Endothelial cell of umbilical vein (primary cell): ENCODE results near the gene ADIRF. TPM values are rescaled to one million over a fixed set of nuclear protein-coding genes. Genes with fewer than 3 reads are reported as not detected.

Experiments used
- BruUV-seq: library from RNA; stranded (reverse); fragments of 400-500 nt; replicated peaks from 2 replicates; lab custom pipeline; 2021; lab: Mats Ljungman, UMichigan
- CTCF ChIA-PET: fragments of 300-600, 350-600 bp; sonication (Branson Sonifier 250); formaldehyde crosslinking; loops from one replicate; lab custom pipeline; 2021; ENCODE audit warnings: antibody characterized with exemption, inconsistent platforms; lab: Charles Lee
- POLR2A ChIA-PET: fragments of 300-600, 350-600 bp; sonication (Branson Sonifier 250); formaldehyde crosslinking; loops from one replicate; lab custom pipeline; 2021; ENCODE audit warnings: antibody characterized with exemption, inconsistent platforms; lab: Charles Lee
- DNase-seq: peaks from one replicate; pipeline ENCODE4 v3.0.0-alpha.2; 2011; ENCODE audit warnings: low read depth, low spot score
- FAIRE-seq: peaks from 2 replicates; lab custom pipeline; 2011; peaks lifted over from hg19 to GRCh38; lab: Jason Lieb, UNC
- H2AFZ ChIP-seq: 2 replicates; pipeline ENCODE4 v1.6.0; 2012; ENCODE audit warnings: low read depth, low read length, control low read depth, inconsistent platforms
- H3K27ac ChIP-seq: 2 replicates; pipeline ENCODE4 v1.5.1; 2011; ENCODE audit warnings: low read depth, mild to moderate bottlenecking, control low read depth, low read length, moderate library complexity; ENCODE audit not compliant: insufficient read depth
- H3K27me3 ChIP-seq, 2 experiments: 2 replicates each; pipeline versions ENCODE4 v1.6.0 to v1.6.1; 2011; ENCODE audit warnings: low read length in 2 of 2, mixed read lengths in 1 of 2; ENCODE audit not compliant: control insufficient read depth in 2 of 2, insufficient read depth in 2 of 2
- H3K36me3 ChIP-seq, 2 experiments: 2 replicates in 1 of 2; 3 replicates in 1 of 2; pipeline ENCODE4 v1.5.1; 2011; ENCODE audit warnings: low read length in 2 of 2, mild to moderate bottlenecking in 1 of 2, moderate library complexity in 1 of 2; ENCODE audit not compliant: control insufficient read depth in 2 of 2, insufficient read depth in 2 of 2; ENCODE audit errors: extremely low read depth in 1 of 2
- H3K4me1 ChIP-seq: 3 replicates; pipeline ENCODE4 v1.5.1; 2011; ENCODE audit warnings: mild to moderate bottlenecking, low read length; ENCODE audit not compliant: control insufficient read depth, insufficient read depth; ENCODE audit errors: extremely low read depth
- H3K4me2 ChIP-seq: 2 replicates; pipeline ENCODE4 v1.6.1; 2011; ENCODE audit warnings: low read length, control low read depth, mixed read lengths; ENCODE audit not compliant: insufficient read depth
- H3K4me3 ChIP-seq, 3 experiments: fragments of 200-600 bp in 1 of 3; sonication (generic), shearing (Covaris generic) in 1 of 3; replicated peaks in 1 of 3; 2 replicates each; pipeline ENCODE4 v1.5.1; 2011 to 2016; ENCODE audit warnings: control low read depth in 3 of 3, low read length in 3 of 3, mild to moderate bottlenecking in 2 of 3, inconsistent platforms in 1 of 3, low read depth in 1 of 3, moderate library complexity in 1 of 3; ENCODE audit not compliant: insufficient read depth in 1 of 3
- H3K79me2 ChIP-seq: 2 replicates; pipeline ENCODE4 v1.6.0; 2012; ENCODE audit warnings: low read length, inconsistent platforms; ENCODE audit not compliant: control insufficient read depth, insufficient read depth
- H3K9ac ChIP-seq: replicated peaks from 2 replicates; pipeline ENCODE3; 2011; ENCODE audit warnings: low read length, control low read depth; ENCODE audit not compliant: insufficient read depth; ENCODE audit errors: extremely low read depth
- H3K9me1 ChIP-seq: replicated peaks from 3 replicates; pipeline ENCODE4 v1.6.0; 2011; ENCODE audit warnings: mild to moderate bottlenecking, low read length; ENCODE audit not compliant: control insufficient read depth, insufficient read depth; ENCODE audit errors: extremely low read depth
- H3K9me3 ChIP-seq: replicated peaks from 2 replicates; pipeline ENCODE4 v1.5.1; 2012; ENCODE audit warnings: low read length, inconsistent platforms; ENCODE audit not compliant: control insufficient read depth, insufficient read depth
- H4K20me1 ChIP-seq: replicated peaks from 2 replicates; pipeline ENCODE3; 2011; ENCODE audit warnings: mild to moderate bottlenecking, low read length; ENCODE audit not compliant: control insufficient read depth, insufficient read depth; ENCODE audit errors: extremely low read depth
- FOS ChIP-seq: IDR thresholded peaks from 2 replicates; pipeline ENCODE4 v1.6.1; 2011; ENCODE audit warnings: mild to moderate bottlenecking, low read length, moderate library complexity, borderline replicate concordance; ENCODE audit not compliant: insufficient read depth
- GATA2 ChIP-seq: IDR thresholded peaks from 2 replicates; pipeline ENCODE4 v1.7.0; 2011; ENCODE audit warnings: low read depth, mild to moderate bottlenecking, moderate library complexity, mixed read lengths, low read length; ENCODE audit not compliant: insufficient read length, insufficient read depth
- JUN ChIP-seq: IDR thresholded peaks from 2 replicates; pipeline ENCODE4 v1.6.1; 2011; ENCODE audit warnings: borderline replicate concordance, low read depth; ENCODE audit not compliant: insufficient read length, insufficient read depth
- MYC ChIP-seq: IDR thresholded peaks from one replicate; pipeline ENCODE4 v1.6.1; 2011; ENCODE audit warnings: mild to moderate bottlenecking, low read depth, low read length
- POLR2A ChIP-seq: IDR thresholded peaks from 2 replicates; pipeline ENCODE4 v1.6.1; 2012; ENCODE audit warnings: low read depth, mild to moderate bottlenecking, control low read depth, low read length
- dilution Hi-C: fragments of 300-500 bp; cut with MboI; formaldehyde crosslinking; loops from one replicate; pipeline ENCODE4 v1.15.0; 2019; ENCODE audit warnings: low sequenced_read_pairs; ENCODE audit not compliant: extremely low pct_ligation_motif_present
- intact Hi-C: fragments of 100-400 bp; cut with micrococcal nuclease; formaldehyde crosslinking; loops from one replicate; pipeline ENCODE4 v1.10.0; 2022
- polyA plus RNA-seq, 4 experiments: library from polyadenylated mRNA; depleted of rRNA in 3 of 4; stranded (reverse) in 3 of 4; unstranded in 1 of 4; fragments of >200 nt; gene quantifications; 2 replicates each; pipeline versions ENCODE4 v1.2.1 to v1.2.3, GENCODE V29; 2011 to 2012; ENCODE audit warnings: missing spikeins in 1 of 4
- total RNA-seq: library from RNA; stranded (reverse); gene quantifications from 2 replicates; pipeline ENCODE4 v1.2.3, GENCODE V29; 2021
- TF ChIP-seq, protein P1 (sequence below): IDR thresholded peaks from 2 replicates; pipeline ENCODE4 v1.6.1; 2011; ENCODE audit not compliant: insufficient read depth, insufficient read length
- TF ChIP-seq, protein P2 (sequence below), 2 donors: IDR thresholded peaks; 1 replicate in 1 of 2; 2 replicates in 1 of 2; pipeline ENCODE4 v1.5.1; 2011; ENCODE audit warnings: low read length in 2 of 2, mild to moderate bottlenecking in 2 of 2, moderate library complexity in 2 of 2, control low read depth in 1 of 2, inconsistent platforms in 1 of 2, low read depth in 1 of 2; ENCODE audit not compliant: insufficient read depth in 1 of 2; ENCODE audit errors: extremely low read depth in 1 of 2

Gene ADIRF
- total and polyA plus RNA-seq, 2 donors (not counting 3 experiments of a cell fraction or from before 2014, with no cell fraction given) = 3.7 to 4.4 TPM

DNA sequence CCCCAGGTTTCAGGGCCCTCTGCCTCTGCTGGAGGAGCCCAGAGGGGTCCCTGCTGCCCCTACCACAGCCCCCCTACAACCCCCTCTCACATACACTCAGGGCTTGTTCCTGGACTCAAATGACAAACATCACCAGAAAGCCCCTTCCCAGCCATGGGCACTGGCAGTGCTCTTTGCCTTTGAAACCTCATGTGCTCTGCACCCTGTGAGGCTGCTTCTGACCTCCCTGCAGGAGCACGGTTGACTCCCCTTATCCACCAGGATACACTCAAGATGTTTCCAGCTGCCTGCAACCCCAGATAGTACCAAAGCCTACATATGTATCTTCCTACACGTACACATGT lies 3.5 kb upstream of the ADIRF start:
- DNase-seq (no peak), FAIRE-seq (no peak)
- BruUV-seq = no TSS peak
- Histone ChIP-seq H3K9me3 (no peaks in the 10 kb centered on the region), H3K4me1 (peaks cover 45% of the 10 kb centered on the region), H2AFZ (no peak overlapping the region), H4K20me1 (no peaks in the 10 kb centered on the region), H3K4me3 (no peak overlapping the region), H3K27me3 (no peaks in the 10 kb centered on the region), H3K27ac (no peak overlapping the region), H3K9ac (no peak overlapping the region), H3K9me1 (no peaks in the 10 kb centered on the region), H3K79me2 (no peaks in the 10 kb centered on the region), H3K36me3 (no peaks in the 10 kb centered on the region), H3K4me2 (no peak overlapping the region)
- ChIA-PET CTCF (interaction anchor here (0.5 to 8.5 kb wide), 4 partner anchors 8 to 61 kb away, joined by 3 to 189 read pairs (median 58); partner anchors contain the start of genes MMRN2 and SNCG), POLR2A (no interaction called here)
- intact Hi-C loops (no loop called here), dilution Hi-C loops (no loop called here)
- TF ChIP-seq JUN = no peak
- TF ChIP-seq, protein P1, sequence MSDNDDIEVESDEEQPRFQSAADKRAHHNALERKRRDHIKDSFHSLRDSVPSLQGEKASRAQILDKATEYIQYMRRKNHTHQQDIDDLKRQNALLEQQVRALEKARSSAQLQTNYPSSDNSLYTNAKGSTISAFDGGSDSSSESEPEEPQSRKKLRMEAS = no peak
- no peak for TF ChIP-seq FOS
- TF ChIP-seq GATA2 = no peak
- TF ChIP-seq MYC = no peak
- TF ChIP-seq, protein P2, sequence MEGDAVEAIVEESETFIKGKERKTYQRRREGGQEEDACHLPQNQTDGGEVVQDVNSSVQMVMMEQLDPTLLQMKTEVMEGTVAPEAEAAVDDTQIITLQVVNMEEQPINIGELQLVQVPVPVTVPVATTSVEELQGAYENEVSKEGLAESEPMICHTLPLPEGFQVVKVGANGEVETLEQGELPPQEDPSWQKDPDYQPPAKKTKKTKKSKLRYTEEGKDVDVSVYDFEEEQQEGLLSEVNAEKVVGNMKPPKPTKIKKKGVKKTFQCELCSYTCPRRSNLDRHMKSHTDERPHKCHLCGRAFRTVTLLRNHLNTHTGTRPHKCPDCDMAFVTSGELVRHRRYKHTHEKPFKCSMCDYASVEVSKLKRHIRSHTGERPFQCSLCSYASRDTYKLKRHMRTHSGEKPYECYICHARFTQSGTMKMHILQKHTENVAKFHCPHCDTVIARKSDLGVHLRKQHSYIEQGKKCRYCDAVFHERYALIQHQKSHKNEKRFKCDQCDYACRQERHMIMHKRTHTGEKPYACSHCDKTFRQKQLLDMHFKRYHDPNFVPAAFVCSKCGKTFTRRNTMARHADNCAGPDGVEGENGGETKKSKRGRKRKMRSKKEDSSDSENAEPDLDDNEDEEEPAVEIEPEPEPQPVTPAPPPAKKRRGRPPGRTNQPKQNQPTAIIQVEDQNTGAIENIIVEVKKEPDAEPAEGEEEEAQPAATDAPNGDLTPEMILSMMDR (IDR thresholded peaks at IDR 0.05; ENCODE audit: extremely low read depth in 1 of 2, insufficient read depth in 1 of 2, low read depth in 1 of 2, low read length in 2 of 2) = no peak
- TF ChIP-seq POLR2A = no peak
